IPS DF 19.7 (cell line): ENCODE data around the gene SLC2A5.
"Not testable (repeated sequence)": the region's sequence is repeated elsewhere in the genome, so short reads cannot be mapped to it uniquely, and the experiment has no call there.

Experiments
- DNase-seq: peaks from one replicate; pipeline ENCODE4 v3.0.0-alpha.2; 2013; ENCODE audit warnings: low read depth, low spot score

Gene SLC2A5

GRCh38 chr1:9008236-9008635, 61.2 kb downstream of the SLC2A5 start:
- DNase-seq: no peak

DNA sequence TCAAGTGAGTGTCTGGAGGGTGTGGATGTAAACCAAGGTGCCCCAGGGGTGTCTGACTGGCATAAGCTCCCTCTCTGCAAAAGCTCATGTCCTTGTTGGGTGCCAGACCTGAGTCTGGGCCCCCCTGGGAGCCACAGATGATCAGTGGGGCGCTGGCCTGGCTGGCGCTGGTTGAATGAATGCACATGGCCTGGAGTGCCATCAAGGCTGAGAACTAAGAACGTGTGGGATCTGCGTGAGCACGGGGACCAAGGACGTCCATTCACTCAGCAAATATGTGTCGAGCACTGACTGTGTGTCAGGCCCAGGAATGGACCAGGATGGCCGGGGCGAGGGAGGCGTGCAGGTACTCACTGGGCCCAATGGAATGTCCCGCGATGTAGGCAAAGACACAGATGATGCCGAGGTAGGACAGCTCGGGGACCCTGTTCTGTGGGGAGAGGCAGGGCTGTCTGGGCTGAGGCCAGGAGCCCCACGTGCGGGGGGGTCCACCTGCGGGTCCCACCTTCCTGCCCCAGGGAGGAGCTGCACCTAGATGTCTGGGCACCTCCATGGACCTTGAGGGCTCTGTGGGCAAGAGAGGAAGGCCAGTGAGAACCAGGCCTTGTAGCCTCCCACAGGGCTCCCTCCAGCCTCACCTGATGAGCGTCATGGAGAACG, 62.3 kb downstream of the SLC2A5 start:
- DNase-seq: no peak

DNA sequence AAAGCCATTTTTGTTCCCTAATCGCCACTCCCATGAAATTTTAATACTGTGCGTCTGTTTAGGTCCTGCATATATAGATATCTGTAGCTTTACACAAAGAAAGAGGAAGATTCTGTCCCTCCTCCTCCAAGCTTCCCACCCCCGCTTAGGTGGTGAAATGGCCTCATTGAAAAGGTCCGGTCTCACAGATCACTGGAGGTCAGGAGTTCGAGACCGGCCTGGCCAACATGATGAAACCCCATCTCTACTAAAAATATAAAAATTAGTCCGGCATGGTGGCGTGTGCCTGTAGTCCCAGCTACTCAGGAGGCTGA, 64.1 kb downstream of the SLC2A5 start:
- DNase-seq: no peak

- DNase-seq: no peak
Measured at GRCh38 chr1:9004700-9005394, 64.6 kb downstream of the SLC2A5 start.

DNA sequence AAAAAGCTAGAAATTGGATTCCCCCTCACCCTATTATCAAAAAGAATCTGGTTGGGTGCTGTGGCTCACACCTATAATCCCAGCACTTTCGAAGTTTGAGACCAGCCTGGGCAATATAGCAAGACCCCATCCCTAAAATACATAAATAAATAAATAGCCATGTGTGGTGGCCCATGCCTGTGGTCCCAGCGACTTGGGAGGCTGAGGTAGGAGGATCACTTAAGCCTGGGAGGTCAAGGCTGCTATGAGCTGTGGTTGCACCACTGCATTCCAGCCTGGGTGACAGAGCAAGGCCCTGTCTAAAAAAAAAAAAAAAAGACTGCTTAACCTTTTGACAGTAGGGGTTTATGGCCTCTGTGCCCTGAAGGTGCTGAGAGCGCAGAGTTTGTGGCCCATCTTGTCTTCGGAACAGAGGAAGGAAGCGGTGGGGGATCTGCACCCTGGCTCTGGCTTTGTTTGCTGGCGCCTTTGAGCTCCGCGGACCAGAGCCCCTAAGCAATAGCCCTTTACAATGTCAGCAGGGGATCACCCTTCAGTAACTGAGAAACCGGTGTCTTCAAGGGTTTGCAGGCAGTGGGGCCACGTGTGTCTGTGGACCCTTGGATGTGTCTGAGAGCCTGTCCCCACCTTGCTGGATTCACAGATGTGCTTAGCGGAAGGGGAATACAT, 65.3 kb downstream of the SLC2A5 start:
- DNase-seq: no peak

- not testable (repeated sequence) for DNase-seq
Measured at GRCh38 chr1:9002215-9002560, 67.2 kb downstream of the SLC2A5 start.

GRCh38 chr1:9001534-9002214, 67.8 kb downstream of the SLC2A5 start:
- DNase-seq: not testable (repeated sequence)

GRCh38 chr1:8993962-8994675, 75.3 kb downstream of the SLC2A5 start:
- not testable (repeated sequence) for DNase-seq

- no peak for DNase-seq
Measured at GRCh38 chr1:8992936-8993687, 76.3 kb downstream of the SLC2A5 start.

- DNase-seq: no peak
Measured at GRCh38 chr1:8989821-8990220, 79.6 kb downstream of the SLC2A5 start.

DNA sequence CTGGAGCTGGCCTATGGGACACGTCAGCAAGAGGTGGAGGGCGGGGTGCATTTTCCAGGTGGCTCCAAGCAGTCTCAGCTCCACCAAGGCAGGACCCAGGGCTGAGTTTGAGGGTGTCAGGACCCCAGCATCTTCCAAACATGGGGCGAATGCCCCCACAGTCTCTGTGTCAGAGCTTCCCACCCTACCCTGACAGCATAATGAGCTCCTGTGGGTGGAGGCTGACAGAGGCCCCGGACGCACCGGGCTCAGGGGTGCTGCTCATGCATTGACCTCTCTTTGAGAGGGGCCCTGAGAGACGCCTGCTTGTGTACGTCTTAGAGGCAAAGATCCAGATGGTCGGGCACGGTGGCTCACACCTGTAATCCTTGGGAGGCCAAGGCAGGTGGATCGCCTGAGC, 80.4 kb downstream of the SLC2A5 start:
- no peak for DNase-seq

GRCh38 chr1:8988618-8988967, 80.8 kb downstream of the SLC2A5 start:
- DNase-seq: no peak

DNA sequence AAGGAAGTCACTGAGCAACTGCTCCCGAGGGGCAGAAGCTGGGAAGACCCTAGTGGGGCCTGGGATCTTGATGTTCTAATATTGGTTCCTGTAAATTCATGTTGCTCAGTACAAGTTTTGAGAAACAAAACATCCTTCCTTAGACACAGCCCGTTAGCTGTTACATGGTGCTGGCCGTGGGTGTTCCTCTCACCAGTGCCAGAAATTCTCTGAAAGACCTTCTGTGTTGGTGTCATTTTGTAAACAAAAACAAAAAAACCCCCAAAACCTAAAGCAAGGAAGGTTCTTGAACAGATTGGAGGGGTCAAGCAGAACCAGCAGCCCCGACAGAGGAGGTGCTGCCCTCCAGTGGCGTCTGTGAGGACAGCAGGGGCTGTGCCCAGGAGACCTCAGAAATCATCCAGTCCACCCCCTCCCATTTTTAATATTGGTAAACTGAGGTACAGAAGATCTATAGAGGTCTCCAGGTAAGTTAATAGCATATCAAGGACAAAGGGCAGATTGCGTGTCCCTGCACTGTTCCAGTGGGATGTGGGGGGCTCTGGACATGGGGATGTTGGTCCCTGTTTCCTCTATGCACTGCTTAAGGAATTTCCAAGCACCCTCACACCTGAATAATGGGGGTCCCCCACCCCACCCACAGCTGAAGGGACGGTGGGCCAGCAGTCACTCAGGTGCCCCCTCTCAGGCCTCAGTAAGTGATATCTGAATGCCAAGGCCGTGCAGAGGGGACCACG, 81.4 kb downstream of the SLC2A5 start:
- no peak for DNase-seq

GRCh38 chr1:8986814-8987190, 82.6 kb downstream of the SLC2A5 start:
- no peak for DNase-seq

DNA sequence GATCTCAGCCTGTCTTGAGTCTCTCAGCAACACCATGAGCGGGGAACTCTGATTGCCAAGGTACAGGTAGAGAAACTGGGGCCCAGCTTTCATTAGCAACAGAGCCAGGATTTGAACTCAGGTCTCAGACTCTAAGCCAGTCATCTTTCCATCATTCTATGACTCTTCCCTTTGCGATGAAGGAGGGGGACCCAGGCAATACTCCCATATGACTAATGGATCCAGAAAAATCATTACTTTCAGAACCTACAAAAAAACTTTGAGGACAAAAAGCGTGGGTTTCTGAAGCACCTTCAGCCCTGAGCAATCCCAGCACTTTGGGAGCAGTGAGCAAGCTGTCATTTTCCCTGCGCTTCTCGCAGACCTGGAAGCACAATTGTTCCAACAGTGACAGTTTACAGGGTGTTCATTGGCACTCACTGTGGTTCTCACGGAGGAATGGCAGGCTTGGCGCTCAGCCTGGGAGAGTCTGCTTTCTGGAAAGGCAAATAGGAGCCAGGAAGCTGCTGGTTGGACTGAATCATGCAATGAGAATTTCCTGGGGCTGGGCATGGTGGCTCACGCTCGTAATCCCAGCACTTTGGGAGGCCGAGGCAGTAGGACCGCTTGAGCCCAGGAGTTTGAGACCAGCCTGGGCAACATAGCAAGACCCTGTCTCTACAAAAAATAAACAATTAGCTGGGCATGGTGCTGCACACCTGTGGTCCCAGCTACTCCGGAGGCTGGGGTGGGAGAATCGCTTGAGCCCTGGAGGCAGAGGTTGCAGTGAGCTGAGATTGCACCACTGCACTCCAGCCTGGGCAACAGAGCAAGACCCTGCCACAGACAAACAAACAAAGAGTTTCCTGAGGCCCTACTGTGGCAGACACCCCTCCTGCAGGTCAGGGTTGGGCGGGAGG, 83.3 kb downstream of the SLC2A5 start:
- no peak for DNase-seq
